Brain microvascular endothelial cell (primary cell): ENCODE data around the gene HOMER3.

Source experiments
- DNase-seq: peaks from one replicate; pipeline ENCODE4 v3.0.0-alpha.2; 2020
- H3K27ac ChIP-seq: fragments of 250-450 bp; sonication (Bioruptor Pico); 2 replicates; pipeline ENCODE4 v1.5.1; 2020; ENCODE audit warnings: mild to moderate bottlenecking, moderate library complexity
- H3K27me3 ChIP-seq: fragments of 250-450 bp; sonication (Bioruptor Pico); replicated peaks from 2 replicates; pipeline ENCODE4 v1.5.1; 2020; ENCODE audit warnings: mild to moderate bottlenecking
- H3K36me3 ChIP-seq: fragments of 250-450 bp; sonication (Bioruptor Pico); replicated peaks from 2 replicates; pipeline ENCODE4 v1.5.1; 2020; ENCODE audit warnings: mild to moderate bottlenecking
- H3K4me3 ChIP-seq: 2 replicates; pipeline ENCODE4 v1.5.1; 2011; ENCODE audit warnings: low read depth, mild to moderate bottlenecking, control low read depth, low read length, moderate library complexity
- in situ Hi-C: cut with HindIII; loops from 2 replicates; pipeline ENCODE4 v1.10.0; 2017; ENCODE audit warnings: low sequenced_read_pairs, low pct_ligation_motif_present
- TF ChIP-seq, protein P1 (sequence below): IDR thresholded peaks from 2 replicates; pipeline ENCODE4 v1.5.1; 2011; ENCODE audit warnings: low read depth, mild to moderate bottlenecking, moderate library complexity, low read length, control low read depth, inconsistent platforms; ENCODE audit errors: missing control alignments

The HOMER3 gene

DNA sequence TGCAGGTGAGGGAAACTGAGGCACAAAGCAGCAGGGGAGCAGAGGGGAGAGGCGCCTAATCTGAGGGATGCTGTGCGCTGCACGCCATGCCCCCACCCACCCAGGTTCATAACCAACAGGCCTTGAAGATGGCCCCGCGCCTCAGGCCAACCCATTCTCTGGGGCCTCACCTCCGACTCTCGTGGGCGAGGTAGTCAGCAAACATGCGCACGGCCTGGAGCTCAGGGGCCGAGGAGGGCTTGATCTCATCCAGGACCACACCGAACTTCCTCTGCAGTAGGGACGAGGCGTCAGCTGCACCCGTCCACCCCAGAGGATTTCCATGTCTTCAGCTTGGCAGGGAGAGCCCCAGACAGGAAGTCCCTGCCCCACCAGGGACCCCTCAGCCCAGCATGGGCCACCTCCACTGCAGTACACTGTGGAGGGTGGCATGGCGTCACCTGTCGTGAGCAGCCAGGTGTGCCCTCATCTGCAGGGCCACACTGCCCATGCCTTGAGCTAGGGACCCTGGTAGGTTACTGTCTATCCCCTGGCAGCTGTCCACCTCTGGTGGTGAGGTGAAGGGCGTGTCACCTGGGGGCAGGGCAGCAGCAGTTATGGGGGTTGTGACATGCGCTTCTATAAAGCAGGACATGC lies 30.1 kb downstream of the HOMER3 start:
- TF ChIP-seq, protein P1, sequence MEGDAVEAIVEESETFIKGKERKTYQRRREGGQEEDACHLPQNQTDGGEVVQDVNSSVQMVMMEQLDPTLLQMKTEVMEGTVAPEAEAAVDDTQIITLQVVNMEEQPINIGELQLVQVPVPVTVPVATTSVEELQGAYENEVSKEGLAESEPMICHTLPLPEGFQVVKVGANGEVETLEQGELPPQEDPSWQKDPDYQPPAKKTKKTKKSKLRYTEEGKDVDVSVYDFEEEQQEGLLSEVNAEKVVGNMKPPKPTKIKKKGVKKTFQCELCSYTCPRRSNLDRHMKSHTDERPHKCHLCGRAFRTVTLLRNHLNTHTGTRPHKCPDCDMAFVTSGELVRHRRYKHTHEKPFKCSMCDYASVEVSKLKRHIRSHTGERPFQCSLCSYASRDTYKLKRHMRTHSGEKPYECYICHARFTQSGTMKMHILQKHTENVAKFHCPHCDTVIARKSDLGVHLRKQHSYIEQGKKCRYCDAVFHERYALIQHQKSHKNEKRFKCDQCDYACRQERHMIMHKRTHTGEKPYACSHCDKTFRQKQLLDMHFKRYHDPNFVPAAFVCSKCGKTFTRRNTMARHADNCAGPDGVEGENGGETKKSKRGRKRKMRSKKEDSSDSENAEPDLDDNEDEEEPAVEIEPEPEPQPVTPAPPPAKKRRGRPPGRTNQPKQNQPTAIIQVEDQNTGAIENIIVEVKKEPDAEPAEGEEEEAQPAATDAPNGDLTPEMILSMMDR = no peak
- in situ Hi-C loops = no loop called here
- Histone ChIP-seq H3K27me3 (no peaks in the 10 kb centered on the region), H3K4me3 (no peak overlapping the region), H3K36me3 (peaks cover 65% of the 10 kb centered on the region), H3K27ac (no peak overlapping the region)
- DNase-seq = no peak

DNA sequence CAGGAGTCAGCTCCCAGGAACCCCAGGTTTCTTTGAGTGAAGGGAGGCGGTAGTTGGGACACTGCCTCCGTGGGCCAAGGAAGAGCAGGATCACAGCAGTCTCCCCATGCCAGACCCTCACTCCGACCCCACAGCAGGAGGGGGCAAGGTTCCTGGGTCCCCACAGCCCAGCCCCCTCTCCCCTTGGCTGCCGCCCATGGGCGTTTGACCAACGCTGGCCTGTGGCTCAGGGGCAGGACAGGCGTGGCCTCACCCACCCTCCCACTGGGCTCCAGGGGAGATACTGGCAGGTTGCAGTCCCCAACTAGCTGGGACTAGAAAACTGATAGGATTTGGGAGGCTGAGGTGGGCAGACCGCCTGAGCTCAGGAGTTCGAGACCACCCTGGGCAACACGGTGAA lies 31.0 kb downstream of the HOMER3 start:
- Histone ChIP-seq H3K4me3 (no peak overlapping the region), H3K36me3 (peaks cover 64% of the 10 kb centered on the region), H3K27me3 (no peaks in the 10 kb centered on the region), H3K27ac (no peak overlapping the region)
- DNase-seq = no peak
- TF ChIP-seq, protein P1 = no peak
- in situ Hi-C loops = no loop called here

DNA sequence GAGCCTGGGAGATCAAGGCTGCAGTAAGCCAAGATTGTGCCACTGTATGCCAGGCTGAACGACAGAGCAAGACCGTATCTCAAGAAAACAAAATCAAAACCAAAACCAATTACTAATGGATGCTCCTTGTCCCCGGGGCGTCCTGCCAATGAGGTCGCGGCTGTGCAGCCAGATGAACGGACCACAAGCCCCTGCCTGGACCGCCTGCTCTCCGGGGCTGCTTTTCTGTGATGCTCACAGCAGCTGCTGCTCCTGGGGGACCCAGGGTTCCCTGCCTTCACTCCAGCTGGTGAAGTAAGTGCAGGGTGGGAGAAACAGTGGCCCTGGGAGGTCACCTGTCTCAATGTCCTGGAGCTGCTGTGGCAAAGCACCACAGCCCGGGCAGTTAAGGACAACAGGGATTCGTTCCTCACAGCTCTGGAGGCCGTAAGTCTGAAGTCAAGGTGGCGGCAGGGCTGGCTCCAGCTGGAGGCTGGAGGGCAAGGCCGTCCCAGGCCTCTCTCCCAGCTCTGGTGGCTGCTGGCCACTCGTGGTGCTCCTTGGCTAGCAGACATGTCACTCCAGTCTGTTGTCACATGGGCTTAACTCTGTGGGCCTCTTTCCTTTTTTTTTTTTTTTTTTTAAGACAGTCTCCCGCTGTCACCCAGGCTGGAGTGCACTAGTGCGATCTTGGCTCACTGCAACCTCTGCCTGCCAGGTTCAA lies 31.9 kb downstream of the HOMER3 start:
- Histone ChIP-seq H3K36me3 (peaks cover 70% of the 10 kb centered on the region), H3K27ac (no peak overlapping the region), H3K4me3 (no peak overlapping the region), H3K27me3 (no peaks in the 10 kb centered on the region)
- DNase-seq = no peak
- TF ChIP-seq, protein P1 = no peak
- in situ Hi-C loops = no loop called here

DNA sequence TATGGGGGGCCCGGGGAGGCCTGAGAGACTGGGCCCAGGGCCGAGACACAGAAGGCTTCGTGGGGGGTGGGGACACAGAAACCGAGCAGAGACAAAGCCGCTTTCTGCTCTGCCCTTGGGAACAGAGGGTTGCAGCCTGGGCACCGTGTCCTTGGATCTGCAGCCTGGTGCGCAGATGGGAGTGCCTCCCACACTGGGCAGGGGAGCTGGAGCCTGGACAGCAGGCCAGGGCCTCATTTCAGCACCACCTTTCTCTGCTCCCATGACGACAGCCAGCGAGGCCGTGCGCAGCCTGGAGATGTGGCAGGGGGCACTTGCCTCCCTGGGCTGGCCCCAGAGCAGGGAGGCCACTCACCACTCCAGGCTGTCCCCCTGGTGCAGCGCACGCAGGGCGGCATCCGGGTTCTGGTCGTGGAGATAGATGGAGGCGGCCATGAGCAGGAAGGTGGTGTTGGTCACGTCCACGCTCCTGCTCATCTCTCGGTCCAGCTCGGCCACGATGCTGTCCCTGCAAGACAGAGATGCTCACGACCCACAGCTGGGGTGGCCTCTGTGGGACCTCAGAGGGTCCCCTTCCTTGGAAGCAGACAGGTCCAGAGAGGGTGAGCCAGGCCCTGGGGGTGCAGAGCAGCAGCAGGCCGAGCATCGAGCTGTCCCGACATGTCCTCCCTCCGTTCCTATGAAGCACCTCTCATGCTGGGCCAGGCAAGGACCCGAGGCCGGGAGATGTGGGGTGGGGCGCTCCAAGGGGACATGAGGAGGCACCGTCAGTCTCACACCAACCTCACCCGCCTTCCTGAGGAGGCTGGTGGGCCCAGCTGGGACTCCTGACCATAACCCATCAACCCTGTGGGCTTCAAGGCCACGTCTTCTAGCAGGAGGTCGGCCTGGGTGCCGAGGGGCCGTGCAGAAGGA lies 34.2 kb downstream of the HOMER3 start:
- DNase-seq = no peak
- TF ChIP-seq, protein P1 = no peak
- in situ Hi-C loops = no loop called here
- H3K27ac ChIP-seq = no peak overlapping the region
- H3K27me3 ChIP-seq = no peaks in the 10 kb centered on the region
- no peak overlapping the region for H3K4me3 ChIP-seq
- peaks cover 78% of the 10 kb centered on the region for H3K36me3 ChIP-seq

DNA sequence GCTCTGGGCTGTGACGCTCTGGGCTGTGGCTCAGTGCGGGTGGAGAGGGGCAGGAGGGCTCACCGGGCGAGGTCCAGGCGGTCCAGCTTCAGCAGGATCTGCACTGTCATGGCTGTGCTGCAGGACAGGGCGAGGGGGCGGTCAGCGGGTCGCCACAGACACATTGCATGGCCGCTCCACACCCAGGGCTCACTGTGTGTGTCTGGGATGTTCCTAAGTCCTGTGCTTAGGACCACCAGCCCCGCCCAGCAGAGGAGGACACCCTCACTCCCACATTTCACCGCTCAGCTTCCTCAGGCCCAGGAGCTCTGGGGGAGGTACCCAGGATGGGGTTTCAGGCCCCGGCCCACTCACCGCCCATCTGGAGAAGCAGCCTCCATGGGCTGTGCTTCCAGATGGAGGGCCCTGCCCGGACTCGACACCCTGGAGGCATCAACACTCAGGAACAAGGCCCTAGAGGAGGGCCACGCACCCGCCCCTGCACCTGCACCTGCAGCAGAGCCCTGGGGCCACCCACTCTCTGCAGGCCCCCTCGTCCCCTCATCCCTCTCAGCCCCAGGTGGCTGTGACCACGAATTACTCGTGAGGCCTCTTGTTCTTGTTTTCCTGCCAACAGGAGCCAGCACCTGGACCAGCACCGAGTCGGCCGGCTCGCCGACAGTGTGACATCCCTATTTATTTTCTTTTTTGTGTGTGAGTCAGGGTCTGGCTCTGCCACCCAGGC lies 35.3 kb downstream of the HOMER3 start:
- Histone ChIP-seq H3K27ac (no peak overlapping the region), H3K27me3 (no peaks in the 10 kb centered on the region), H3K36me3 (peaks cover 76% of the 10 kb centered on the region), H3K4me3 (no peak overlapping the region)
- TF ChIP-seq, protein P1 = no peak
- in situ Hi-C loops = no loop called here
- no peak for DNase-seq
